DOHH2 (cell line): ENCODE results near the gene CIB1.

Source experiments
- CTCF ChIP-seq: fragments of 200-600 bp; sonication (generic); IDR thresholded peaks from one replicate; pipeline ENCODE4 v1.5.1; 2014; ENCODE audit warnings: antibody characterized with exemption, mild to moderate bottlenecking, low read depth, low read length; ENCODE audit not compliant: poor library complexity, severe bottlenecking
- EZH2phosphoT487 ChIP-seq: fragments of 200-600 bp; sonication (generic); IDR thresholded peaks from 2 replicates; pipeline ENCODE4 v1.6.1; 2017; ENCODE audit warnings: borderline replicate concordance, mild to moderate bottlenecking, antibody characterized with exemption, low read length, moderate library complexity, mixed read lengths

DNA sequence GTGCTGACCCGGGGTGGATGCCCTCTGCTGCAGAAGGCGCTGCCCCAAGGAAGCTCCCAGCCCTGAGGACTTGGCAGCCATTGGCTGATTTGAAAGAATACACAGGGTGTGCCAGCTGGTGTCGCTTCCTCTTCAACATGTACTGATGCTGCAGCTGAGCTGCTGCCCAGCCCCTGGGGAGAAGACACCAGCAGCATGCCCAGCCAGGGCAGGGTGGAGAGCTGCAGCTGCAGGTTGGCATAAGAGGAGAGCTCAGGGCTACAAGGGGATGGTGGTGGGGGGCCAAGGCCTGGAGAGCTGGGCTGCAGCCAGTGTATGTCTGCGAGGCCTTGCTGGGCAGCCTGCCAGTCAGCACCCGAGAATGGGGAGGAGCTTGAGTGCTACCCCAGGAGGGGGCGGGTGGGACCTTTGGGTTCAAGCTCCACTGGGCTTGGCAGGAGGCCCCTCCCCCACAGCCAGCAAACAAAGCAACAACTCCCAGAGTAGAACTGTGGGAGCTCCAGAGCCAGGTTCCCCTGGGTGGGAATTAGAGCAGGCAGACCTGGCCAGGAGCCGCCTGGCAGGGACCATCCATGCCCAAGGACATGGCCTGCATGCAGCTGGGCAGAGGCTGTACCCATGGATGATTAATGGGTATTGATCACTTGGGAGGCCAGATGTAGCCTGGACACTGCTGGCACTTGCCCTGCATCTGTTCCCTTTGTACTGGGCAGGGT lies 41.8 kb downstream of the CIB1 start:
- TF ChIP-seq CTCF (no peak), EZH2phosphoT487 (no peak)
